Neutrophil (primary cell): ENCODE measurements around the gene CAV1.

Experiments used
- H3K27ac ChIP-seq: fragments of 200-600 bp; sonication (generic); 2 replicates; pipeline ENCODE4 v1.5.1; 2016; ENCODE audit warnings: mild to moderate bottlenecking, moderate library complexity
- H3K27me3 ChIP-seq: fragments of 200-600 bp; sonication (generic); 2 replicates; pipeline ENCODE4 v1.6.0; 2016; ENCODE audit warnings: mild to moderate bottlenecking
- H3K36me3 ChIP-seq: fragments of 200-600 bp; sonication (generic); 2 replicates; pipeline ENCODE4 v1.5.1; 2017
- H3K4me1 ChIP-seq, 2 experiments: fragments of 200-600 bp in 1 of 2; sonication (generic) in 1 of 2; 1 replicate in 1 of 2; 2 replicates in 1 of 2; pipeline versions ENCODE4 v1.5.1 to v1.6.1; 2013 to 2016; ENCODE audit warnings: low read depth in 1 of 2, low read length in 1 of 2, mild to moderate bottlenecking in 1 of 2, moderate library complexity in 1 of 2; ENCODE audit not compliant: control insufficient read depth in 1 of 2, insufficient read depth in 1 of 2
- H3K4me3 ChIP-seq, 2 experiments: fragments of 200-600 bp in 1 of 2; sonication (generic) in 1 of 2; 1 replicate in 1 of 2; 2 replicates in 1 of 2; pipeline ENCODE4 v1.5.1; 2013 to 2016; ENCODE audit warnings: low read depth in 1 of 2, low read length in 1 of 2, mild to moderate bottlenecking in 1 of 2, moderate library complexity in 1 of 2
- H3K9me3 ChIP-seq: fragments of 200-600 bp; sonication (generic); 2 replicates; pipeline ENCODE4 v1.5.1; 2016
- TF ChIP-seq, protein P1 (sequence below): fragments of 200-600 bp; sonication (generic); IDR thresholded peaks from 2 replicates; pipeline ENCODE4 v1.5.1; 2016; ENCODE audit warnings: antibody characterized with exemption

Gene CAV1

DNA sequence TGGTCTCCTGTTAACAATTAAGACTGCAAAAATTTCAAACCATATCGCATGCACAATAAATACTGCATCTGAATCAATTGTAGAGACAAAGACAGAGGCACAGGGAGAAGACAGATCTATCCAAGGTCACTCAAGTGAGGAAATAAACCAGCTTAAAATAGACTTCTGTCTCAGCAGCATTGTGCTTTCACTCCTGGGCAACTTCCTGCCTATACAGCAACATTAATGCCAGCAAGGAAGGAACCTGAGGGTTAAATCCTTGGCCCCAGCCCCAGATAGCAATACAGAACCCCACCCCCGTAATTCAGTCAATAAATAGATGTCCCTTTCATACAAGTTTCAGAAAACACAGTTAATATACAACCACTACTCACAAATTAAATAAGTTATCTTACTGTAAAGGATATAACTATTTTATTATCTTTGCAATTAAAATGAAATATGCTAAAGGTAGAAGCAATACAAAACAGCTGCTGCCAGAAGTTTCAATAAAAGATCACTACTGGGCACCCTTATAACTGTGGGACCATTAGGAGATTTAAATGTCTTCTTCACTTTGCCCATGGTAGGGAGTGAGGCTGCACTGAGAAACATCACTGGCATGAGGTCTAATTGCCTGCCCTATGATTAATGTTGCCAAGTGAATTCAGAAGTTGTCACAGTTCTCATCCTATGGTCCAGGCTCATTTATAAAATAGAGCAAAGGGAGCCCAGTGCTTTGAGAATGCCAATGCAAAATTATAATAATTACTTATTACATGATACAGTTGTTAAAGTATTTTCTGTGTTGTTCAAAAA lies 49.4 kb downstream of the CAV1 start:
- no peaks in the 10 kb centered on the region for H3K27me3 ChIP-seq
- no peak overlapping the region for H3K4me3 ChIP-seq
- TF ChIP-seq, protein P1, sequence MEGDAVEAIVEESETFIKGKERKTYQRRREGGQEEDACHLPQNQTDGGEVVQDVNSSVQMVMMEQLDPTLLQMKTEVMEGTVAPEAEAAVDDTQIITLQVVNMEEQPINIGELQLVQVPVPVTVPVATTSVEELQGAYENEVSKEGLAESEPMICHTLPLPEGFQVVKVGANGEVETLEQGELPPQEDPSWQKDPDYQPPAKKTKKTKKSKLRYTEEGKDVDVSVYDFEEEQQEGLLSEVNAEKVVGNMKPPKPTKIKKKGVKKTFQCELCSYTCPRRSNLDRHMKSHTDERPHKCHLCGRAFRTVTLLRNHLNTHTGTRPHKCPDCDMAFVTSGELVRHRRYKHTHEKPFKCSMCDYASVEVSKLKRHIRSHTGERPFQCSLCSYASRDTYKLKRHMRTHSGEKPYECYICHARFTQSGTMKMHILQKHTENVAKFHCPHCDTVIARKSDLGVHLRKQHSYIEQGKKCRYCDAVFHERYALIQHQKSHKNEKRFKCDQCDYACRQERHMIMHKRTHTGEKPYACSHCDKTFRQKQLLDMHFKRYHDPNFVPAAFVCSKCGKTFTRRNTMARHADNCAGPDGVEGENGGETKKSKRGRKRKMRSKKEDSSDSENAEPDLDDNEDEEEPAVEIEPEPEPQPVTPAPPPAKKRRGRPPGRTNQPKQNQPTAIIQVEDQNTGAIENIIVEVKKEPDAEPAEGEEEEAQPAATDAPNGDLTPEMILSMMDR, result no peak
- H3K4me1 ChIP-seq, result no peaks in the 10 kb centered on the region
- no peaks in the 10 kb centered on the region for H3K36me3 ChIP-seq
- no peaks in the 10 kb centered on the region for H3K9me3 ChIP-seq
- no peak overlapping the region for H3K27ac ChIP-seq

DNA sequence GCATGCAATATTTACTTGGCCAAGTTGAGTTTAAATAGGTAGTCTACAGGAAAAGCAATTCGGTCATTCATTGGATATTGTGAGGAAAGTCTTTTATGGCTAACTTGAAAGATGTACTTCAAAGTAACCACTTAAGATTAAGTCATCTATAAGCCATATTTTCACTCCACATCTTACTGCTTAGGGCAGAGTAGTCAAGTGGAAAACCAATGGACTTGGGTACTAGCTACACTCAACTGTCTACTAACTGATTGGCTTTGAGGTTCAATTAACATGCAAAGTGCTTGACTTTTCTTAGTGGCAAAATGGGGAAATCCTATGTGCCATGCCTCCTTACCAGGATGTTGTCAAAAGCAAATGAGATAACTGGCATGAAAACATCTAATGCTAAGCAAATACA lies 51.0 kb downstream of the CAV1 start:
- Histone ChIP-seq H3K4me1 (no peaks in the 10 kb centered on the region), H3K4me3 (no peak overlapping the region), H3K36me3 (no peaks in the 10 kb centered on the region), H3K27ac (no peak overlapping the region), H3K27me3 (no peaks in the 10 kb centered on the region), H3K9me3 (no peaks in the 10 kb centered on the region)
- TF ChIP-seq, protein P1, result no peak

DNA sequence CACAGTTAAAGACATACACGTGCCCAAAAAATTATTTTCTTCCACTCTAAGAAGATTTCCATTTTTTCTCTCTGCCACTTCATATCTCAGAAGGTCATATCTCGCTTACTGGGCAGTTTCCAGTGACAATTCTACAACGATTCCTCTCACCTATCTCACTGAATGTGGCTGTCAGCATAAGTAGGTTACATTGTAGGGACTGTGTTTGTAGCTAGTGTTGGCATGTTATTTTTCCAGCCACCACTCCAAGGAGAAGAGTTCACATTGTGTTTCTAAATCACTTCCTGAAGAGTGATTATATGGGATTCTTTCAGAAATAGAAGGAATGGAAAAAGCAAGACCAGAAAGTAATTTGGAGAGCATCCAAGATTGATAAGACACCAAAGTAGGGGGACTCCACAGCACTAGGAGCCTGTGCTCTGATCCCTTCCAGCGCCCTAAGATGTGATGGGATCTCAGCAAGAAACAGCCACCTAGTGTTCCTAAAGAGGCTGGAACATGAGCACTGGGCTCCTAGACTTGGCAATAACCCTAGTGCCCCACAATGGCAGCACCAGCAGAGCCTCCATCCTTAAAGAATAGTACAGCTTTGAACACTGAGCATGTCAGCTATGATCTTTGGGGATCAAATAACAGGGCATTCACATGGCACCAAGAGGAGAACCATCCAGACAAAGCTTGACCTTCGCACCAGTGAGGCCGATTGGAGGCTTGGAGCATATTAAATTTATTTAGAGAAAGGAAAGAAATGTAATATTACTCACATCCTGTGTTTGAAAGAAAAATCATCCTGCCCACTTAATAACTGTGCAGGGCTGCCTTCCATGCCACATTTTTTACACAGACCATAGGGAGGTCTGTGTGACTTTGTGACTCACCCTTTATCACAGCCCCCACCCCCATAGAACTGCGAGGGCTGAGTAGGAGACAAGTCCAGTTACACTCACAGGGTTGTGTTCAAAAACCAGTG lies 51.8 kb downstream of the CAV1 start:
- H3K36me3 ChIP-seq, result no peaks in the 10 kb centered on the region
- no peak overlapping the region for H3K4me3 ChIP-seq
- TF ChIP-seq, protein P1, result no peak
- H3K9me3 ChIP-seq, result no peaks in the 10 kb centered on the region
- H3K4me1 ChIP-seq, result no peaks in the 10 kb centered on the region
- H3K27me3 ChIP-seq, result no peaks in the 10 kb centered on the region
- H3K27ac ChIP-seq, result no peak overlapping the region

DNA sequence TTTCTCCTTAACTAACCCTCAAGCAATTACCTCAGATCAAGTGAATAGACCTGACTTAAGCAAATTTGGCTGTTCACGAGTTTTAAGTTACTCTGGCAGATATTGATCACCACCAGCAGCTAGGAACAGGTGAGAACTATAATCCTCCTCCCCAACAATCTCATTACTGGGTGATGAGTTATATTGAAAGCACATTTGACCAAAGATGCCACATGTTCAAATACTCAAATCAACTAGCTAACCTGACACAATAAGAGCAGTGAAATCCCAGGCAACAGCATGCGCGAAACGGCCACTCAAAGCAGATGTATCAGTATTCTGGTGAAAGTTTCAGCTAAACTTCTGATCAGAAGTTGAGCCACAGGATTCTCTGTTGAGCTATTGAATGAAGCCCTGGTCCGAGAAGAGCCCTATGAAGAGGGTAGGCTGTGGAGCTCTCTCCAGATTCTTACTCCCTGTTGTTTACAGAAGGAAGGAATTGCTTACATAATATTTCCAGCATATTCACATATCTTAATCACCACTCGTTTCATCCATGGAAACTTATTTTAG lies 52.6 kb downstream of the CAV1 start:
- Histone ChIP-seq H3K4me1 (no peaks in the 10 kb centered on the region), H3K36me3 (no peaks in the 10 kb centered on the region), H3K9me3 (no peaks in the 10 kb centered on the region), H3K27me3 (no peaks in the 10 kb centered on the region), H3K4me3 (no peak overlapping the region), H3K27ac (no peak overlapping the region)
- TF ChIP-seq, protein P1, result no peak

DNA sequence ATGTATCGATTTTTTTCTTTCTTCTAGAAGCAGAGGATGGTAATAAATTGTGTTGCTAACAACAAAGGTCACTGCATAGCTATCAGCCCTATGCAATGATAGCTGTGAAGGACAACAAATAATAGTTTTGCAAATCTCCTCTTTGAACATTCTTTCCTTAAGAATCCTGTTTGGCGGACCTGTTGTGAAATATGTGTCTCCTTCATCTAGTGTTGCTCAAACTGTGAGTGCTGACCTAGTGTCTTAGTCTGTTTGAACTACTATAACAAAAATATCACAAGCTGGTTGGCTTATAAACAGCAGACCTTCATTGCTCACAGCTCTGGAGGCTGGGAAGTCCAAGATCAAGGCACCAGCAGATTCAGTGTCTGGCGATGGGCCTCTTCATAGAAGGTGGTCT lies 53.7 kb downstream of the CAV1 start:
- no peaks in the 10 kb centered on the region for H3K4me1 ChIP-seq
- no peak overlapping the region for H3K27ac ChIP-seq
- H3K9me3 ChIP-seq, result no peaks in the 10 kb centered on the region
- H3K36me3 ChIP-seq, result no peaks in the 10 kb centered on the region
- no peaks in the 10 kb centered on the region for H3K27me3 ChIP-seq
- TF ChIP-seq, protein P1, result no peak
- H3K4me3 ChIP-seq, result no peak overlapping the region
